ENCODE data around the gene ADGRB3. TPM values are rescaled to one million over a fixed set of nuclear protein-coding genes. Genes with fewer than 3 reads are reported as not detected.
"Not testable (repeated sequence)": the region's sequence is repeated elsewhere in the genome, so short reads cannot be mapped to it uniquely, and the experiment has no call there.

ADGRB3 gene
- total RNA-seq, 2 experiments from 2014 or later, result not detected

GRCh38 chr6:68951270-68951669, 316.2 kb downstream of the ADGRB3 start:
- Mint-ChIP-seq H3K36me3 (ENCODE audit: low read depth) (no peaks in the 10 kb centered on the region), H3K4me3 (no peak overlapping the region), H3K9me3 (ENCODE audit: insufficient read depth) (no peaks in the 10 kb centered on the region), H3K4me1 (ENCODE audit: low read depth) (no peaks in the 10 kb centered on the region), H3K27me3 (ENCODE audit: low read depth) (no peaks in the 10 kb centered on the region), H3K27ac (no peak overlapping the region)
- DNase-seq (no peak), ATAC-seq (no peak)
- ChIA-PET CTCF (no interaction called here), POLR2A (no interaction called here)

- no peak overlapping the region for H3K4me3 Mint-ChIP-seq
- H3K36me3 Mint-ChIP-seq (ENCODE audit: low read depth), result no peaks in the 10 kb centered on the region
- no peaks in the 10 kb centered on the region for H3K9me3 Mint-ChIP-seq (ENCODE audit: insufficient read depth)
- H3K4me1 Mint-ChIP-seq (ENCODE audit: low read depth), result no peaks in the 10 kb centered on the region
- DNase-seq (no peak), ATAC-seq (no peak)
- ChIA-PET CTCF (no interaction called here), POLR2A (no interaction called here)
- H3K27ac Mint-ChIP-seq, result no peak overlapping the region
- no peaks in the 10 kb centered on the region for H3K27me3 Mint-ChIP-seq (ENCODE audit: low read depth)
Measured at GRCh38 chr6:68958327-68958726, 323.2 kb downstream of the ADGRB3 start.

GRCh38 chr6:68967549-68968300, 332.6 kb downstream of the ADGRB3 start:
- DNase-seq, result peak; percentile 73
- Mint-ChIP-seq H3K27ac (no peak overlapping the region), H3K36me3 (ENCODE audit: low read depth) (no peaks in the 10 kb centered on the region), H3K9me3 (ENCODE audit: insufficient read depth) (no peaks in the 10 kb centered on the region), H3K4me3 (no peak overlapping the region), H3K27me3 (ENCODE audit: low read depth) (no peaks in the 10 kb centered on the region), H3K4me1 (ENCODE audit: low read depth) (no peaks in the 10 kb centered on the region)
- peak; percentile 51 for ATAC-seq
- CTCF ChIA-PET, result interaction anchor here (0.9 kb wide), 1 partner anchor 14 kb away, joined by 4 read pairs; no protein-coding TSS in a partner anchor
- POLR2A ChIA-PET, result no interaction called here

- ChIA-PET POLR2A (no interaction called here), CTCF (interaction anchor here (0.9 kb wide), 1 partner anchor 14 kb away, joined by 4 read pairs; no protein-coding TSS in a partner anchor)
- DNase-seq, result no peak
- Mint-ChIP-seq H3K4me3 (no peak overlapping the region), H3K27me3 (ENCODE audit: low read depth) (no peaks in the 10 kb centered on the region), H3K36me3 (ENCODE audit: low read depth) (no peaks in the 10 kb centered on the region), H3K4me1 (ENCODE audit: low read depth) (no peaks in the 10 kb centered on the region), H3K9me3 (ENCODE audit: insufficient read depth) (no peaks in the 10 kb centered on the region), H3K27ac (no peak overlapping the region)
- no peak for ATAC-seq
Measured at GRCh38 chr6:68968301-68968649, 333.2 kb downstream of the ADGRB3 start.

- Mint-ChIP-seq H3K27me3 (ENCODE audit: low read depth) (no peaks in the 10 kb centered on the region), H3K4me3 (no peak overlapping the region), H3K36me3 (ENCODE audit: low read depth) (no peaks in the 10 kb centered on the region), H3K4me1 (ENCODE audit: low read depth) (no peaks in the 10 kb centered on the region), H3K9me3 (ENCODE audit: insufficient read depth) (no peaks in the 10 kb centered on the region), H3K27ac (no peak overlapping the region)
- ChIA-PET POLR2A (no interaction called here), CTCF (no interaction called here)
- ATAC-seq (no peak), DNase-seq (no peak)
Measured at GRCh38 chr6:68973066-68973465, 338.0 kb downstream of the ADGRB3 start.

GRCh38 chr6:68975064-68975463, 340.0 kb downstream of the ADGRB3 start:
- no peaks in the 10 kb centered on the region for H3K4me1 Mint-ChIP-seq (ENCODE audit: low read depth)
- no peaks in the 10 kb centered on the region for H3K9me3 Mint-ChIP-seq (ENCODE audit: insufficient read depth)
- ChIA-PET POLR2A (no interaction called here), CTCF (no interaction called here)
- DNase-seq, result no peak
- no peak for ATAC-seq
- H3K27me3 Mint-ChIP-seq (ENCODE audit: low read depth), result no peaks in the 10 kb centered on the region
- no peak overlapping the region for H3K27ac Mint-ChIP-seq
- no peaks in the 10 kb centered on the region for H3K36me3 Mint-ChIP-seq (ENCODE audit: low read depth)
- H3K4me3 Mint-ChIP-seq, result no peak overlapping the region

- H3K4me1 Mint-ChIP-seq (ENCODE audit: low read depth), result no peaks in the 10 kb centered on the region
- no peaks in the 10 kb centered on the region for H3K36me3 Mint-ChIP-seq (ENCODE audit: low read depth)
- no peak for ATAC-seq
- H3K27ac Mint-ChIP-seq, result no peak overlapping the region
- no peaks in the 10 kb centered on the region for H3K9me3 Mint-ChIP-seq (ENCODE audit: insufficient read depth)
- ChIA-PET CTCF (interaction anchor here (1.3 kb wide), 1 partner anchor 14 kb away, joined by 4 read pairs; no protein-coding TSS in a partner anchor), POLR2A (no interaction called here)
- no peaks in the 10 kb centered on the region for H3K27me3 Mint-ChIP-seq (ENCODE audit: low read depth)
- no peak overlapping the region for H3K4me3 Mint-ChIP-seq
- no peak for DNase-seq
Measured at GRCh38 chr6:68975816-68976215, 340.7 kb downstream of the ADGRB3 start.

- Mint-ChIP-seq H3K36me3 (ENCODE audit: low read depth) (no peaks in the 10 kb centered on the region), H3K9me3 (ENCODE audit: insufficient read depth) (no peaks in the 10 kb centered on the region), H3K4me3 (no peak overlapping the region), H3K27ac (no peak overlapping the region), H3K27me3 (ENCODE audit: low read depth) (no peaks in the 10 kb centered on the region), H3K4me1 (ENCODE audit: low read depth) (no peaks in the 10 kb centered on the region)
- POLR2A ChIA-PET, result no interaction called here
- CTCF ChIA-PET, result interaction anchor here (1.3 kb wide), 1 partner anchor 14 kb away, joined by 4 read pairs; no protein-coding TSS in a partner anchor
- ATAC-seq (no peak), DNase-seq (no peak)
Measured at GRCh38 chr6:68976260-68976659, 341.2 kb downstream of the ADGRB3 start.

- Mint-ChIP-seq H3K36me3 (ENCODE audit: low read depth) (no peaks in the 10 kb centered on the region), H3K9me3 (ENCODE audit: insufficient read depth) (no peaks in the 10 kb centered on the region), H3K4me1 (ENCODE audit: low read depth) (no peaks in the 10 kb centered on the region), H3K27me3 (ENCODE audit: low read depth) (no peaks in the 10 kb centered on the region), H3K4me3 (no peak overlapping the region), H3K27ac (no peak overlapping the region)
- no peak for ATAC-seq
- POLR2A ChIA-PET, result no interaction called here
- no peak for DNase-seq
- CTCF ChIA-PET, result no interaction called here
Measured at GRCh38 chr6:68978411-68978810, 343.3 kb downstream of the ADGRB3 start.

- POLR2A ChIA-PET, DNase-seq: not testable (repeated sequence)
Measured at GRCh38 chr6:68981668-68982067, 346.6 kb downstream of the ADGRB3 start.

GRCh38 chr6:68988698-68989097, 353.6 kb downstream of the ADGRB3 start:
- POLR2A ChIA-PET, result no interaction called here
- DNase-seq (no peak), ATAC-seq (no peak)
- CTCF ChIA-PET, result no interaction called here
- no peaks in the 10 kb centered on the region for H3K36me3 Mint-ChIP-seq (ENCODE audit: low read depth)
- no peak overlapping the region for H3K4me3 Mint-ChIP-seq
- H3K4me1 Mint-ChIP-seq (ENCODE audit: low read depth), result no peaks in the 10 kb centered on the region
- H3K27me3 Mint-ChIP-seq (ENCODE audit: low read depth), result no peaks in the 10 kb centered on the region
- no peaks in the 10 kb centered on the region for H3K9me3 Mint-ChIP-seq (ENCODE audit: insufficient read depth)
- H3K27ac Mint-ChIP-seq, result no peak overlapping the region

More at GRCh38 chr6:68981668-68982067, 346.6 kb downstream of the ADGRB3 start:
- not testable (repeated sequence) for H3K36me3 Mint-ChIP-seq (ENCODE audit: low read depth); ATAC-seq; H3K27ac Mint-ChIP-seq; H3K9me3 Mint-ChIP-seq (ENCODE audit: insufficient read depth); H3K4me3 Mint-ChIP-seq; H3K4me1 Mint-ChIP-seq (ENCODE audit: low read depth); H3K27me3 Mint-ChIP-seq (ENCODE audit: low read depth)
- CTCF ChIA-PET, result interaction anchor here (1.3 kb wide), 1 partner anchor 14 kb away, joined by 4 read pairs; no protein-coding TSS in a partner anchor

GRCh38 chr6:68990317-68990716, 355.2 kb downstream of the ADGRB3 start:
- no peak overlapping the region for H3K27ac Mint-ChIP-seq
- H3K4me3 Mint-ChIP-seq, result no peak overlapping the region
- ChIA-PET CTCF (no interaction called here), POLR2A (no interaction called here)
- no peaks in the 10 kb centered on the region for H3K9me3 Mint-ChIP-seq (ENCODE audit: insufficient read depth)
- no peaks in the 10 kb centered on the region for H3K4me1 Mint-ChIP-seq (ENCODE audit: low read depth)
- no peaks in the 10 kb centered on the region for H3K27me3 Mint-ChIP-seq (ENCODE audit: low read depth)
- H3K36me3 Mint-ChIP-seq (ENCODE audit: low read depth), result no peaks in the 10 kb centered on the region
- no peak for ATAC-seq
- DNase-seq, result no peak

GRCh38 chr6:68993911-68994310, 358.8 kb downstream of the ADGRB3 start:
- CTCF ChIA-PET, result no interaction called here
- Mint-ChIP-seq H3K27me3 (ENCODE audit: low read depth) (no peaks in the 10 kb centered on the region), H3K4me3 (no peak overlapping the region), H3K27ac (no peak overlapping the region), H3K36me3 (ENCODE audit: low read depth) (no peaks in the 10 kb centered on the region), H3K9me3 (ENCODE audit: insufficient read depth) (no peaks in the 10 kb centered on the region), H3K4me1 (ENCODE audit: low read depth) (no peaks in the 10 kb centered on the region)
- ATAC-seq, result no peak
- POLR2A ChIA-PET, result no interaction called here
- DNase-seq, result no peak

Measured in activated CD8-positive, alpha-beta T cell treated with anti-CD3 and anti-CD28 coated beads, Interleukin-2, amount 10 ng/mL, durations not matched to agents 7 days and 5 days (primary cell).